ENCODE results near the gene AP5Z1. TPM values are rescaled to one million over a fixed set of nuclear protein-coding genes. Genes with fewer than 3 reads are reported as not detected.

The AP5Z1 gene
- total RNA-seq, 1 experiment from 2014 or later, result 38.3 TPM

GRCh38 chr7:4797858-4798705 is 22.7 kb downstream of the AP5Z1 start:
- peaks cover 7 to 9% (median 7%) of the 10 kb centered on the region in 3 experiments; a peak in 5 of 7 replicates for H3K36me3 Mint-ChIP-seq (ENCODE audit: insufficient read depth in 1 of 3, low read depth in 3 of 3)
- no peaks in the 10 kb centered on the region for H3K27me3 ChIP-seq (ENCODE audit: insufficient read depth, low read length)
- no peak overlapping the region for H2AFZ ChIP-seq (ENCODE audit: low read length)

More at GRCh38 chr7:4797858-4798705, 22.7 kb downstream of the AP5Z1 start:
- no peak overlapping the region for H3K14ac ChIP-seq (ENCODE audit: insufficient read depth, low read length)
- no peak overlapping the region for H3K4ac ChIP-seq (ENCODE audit: low read depth, low read length)
- no peak overlapping the region for H3K56ac ChIP-seq (ENCODE audit: insufficient read length, low read depth, low read length)
- H3K4me1 ChIP-seq (ENCODE audit: insufficient read depth, low read length), result no peaks in the 10 kb centered on the region
- H2BK120ac ChIP-seq (ENCODE audit: low read depth, low read length, poor library complexity, severe bottlenecking), result no peak overlapping the region
- H3K9me3 ChIP-seq (ENCODE audit: control insufficient read depth, low read depth, low read length), result no peaks in the 10 kb centered on the region
- H3K23ac ChIP-seq (ENCODE audit: insufficient read length, low read depth, low read length), result no peak overlapping the region
- H3K27me3 Mint-ChIP-seq (ENCODE audit: low read depth), result no peaks in the 10 kb centered on the region; the same call in 1 of the 2 replicates
- no peak overlapping the region for H4K91ac ChIP-seq (ENCODE audit: insufficient read length, low read depth, low read length)
- H3K4me2 ChIP-seq (ENCODE audit: insufficient read depth, insufficient read length, low read length), result no peak overlapping the region
- H3K27ac Mint-ChIP-seq, result no peak overlapping the region
- peaks cover 6 to 7% of the 10 kb centered on the region in 2 experiments; a peak in 3 of 4 replicates for H3K4me1 Mint-ChIP-seq
- no peak overlapping the region for H2AK5ac ChIP-seq (ENCODE audit: insufficient read length, low read length)
- H3T11ph ChIP-seq (ENCODE audit: low read length), result no peak overlapping the region
- peak; percentile 81 for DNase-seq
- no peaks in the 10 kb centered on the region for H4K20me1 ChIP-seq (ENCODE audit: control insufficient read depth, insufficient read depth, insufficient read length)
- no peak overlapping the region for H4K5ac ChIP-seq (ENCODE audit: insufficient read length, low read depth, low read length)
- no peaks in the 10 kb centered on the region for H3K23me2 ChIP-seq (ENCODE audit: insufficient read length, low read depth, low read length, poor library complexity, severe bottlenecking)
- peaks cover 0 to 3% of the 10 kb centered on the region in 2 experiments; a peak in 2 of 5 replicates for H3K9me3 Mint-ChIP-seq
- H3K4me3 Mint-ChIP-seq, result no peak overlapping the region
- no peaks in the 10 kb centered on the region for H3K79me2 ChIP-seq (ENCODE audit: insufficient read depth, low read length)
- H3K79me1 ChIP-seq (ENCODE audit: insufficient read depth, low read depth, low read length, poor library complexity, severe bottlenecking), result no peaks in the 10 kb centered on the region
- H3K9ac ChIP-seq (ENCODE audit: extremely low read depth, insufficient read length, low read length), result no peak overlapping the region
- H2BK15ac ChIP-seq (ENCODE audit: low read depth, low read length), result no peak overlapping the region
- peak; percentile 98 for TF ChIP-seq CTCF (conservative IDR thresholded peaks at IDR 0.05)
- H2BK20ac ChIP-seq (ENCODE audit: low read depth, low read length, poor library complexity, severe bottlenecking), result no peak overlapping the region
- H4K8ac ChIP-seq (replicated peaks; ENCODE audit: insufficient read length, low read depth, low read length), result no peak overlapping the region
- H3K27ac ChIP-seq (ENCODE audit: insufficient read length, low read depth, low read length), result no peak overlapping the region
- WGBS (ENCODE audit: extremely low coverage, insufficient read length, low lambda C conversion rate), result no CpG with 5 or more reads among the region's 37 CpGs
- no peak overlapping the region for H3K18ac ChIP-seq (ENCODE audit: insufficient read length, low read depth, low read length)
- no peak overlapping the region for H2BK12ac ChIP-seq (ENCODE audit: insufficient read length, low read depth, low read length)
- H2BK5ac ChIP-seq (ENCODE audit: insufficient read length, low read length), result no peak overlapping the region

Measured in H9 (cell line).